Measurements from ENCODE around the gene TBK1.
"Not testable (repeated sequence)": the region's sequence is repeated elsewhere in the genome, so short reads cannot be mapped to it uniquely, and the experiment has no call there.

TBK1 gene

GRCh38 chr12:64497903-64498302 lies 46.0 kb downstream of the TBK1 start:
- DNase-seq = no peak

- no peak for DNase-seq
Measured at GRCh38 chr12:64500394-64500793, 48.5 kb downstream of the TBK1 start.

- no peak for DNase-seq
Measured at GRCh38 chr12:64501486-64501885, 49.6 kb downstream of the TBK1 start.

GRCh38 chr12:64506955-64507354 lies 55.0 kb downstream of the TBK1 start:
- DNase-seq = no peak

GRCh38 chr12:64510667-64511066 lies 58.7 kb downstream of the TBK1 start:
- DNase-seq = no peak

- no peak for DNase-seq
Measured at GRCh38 chr12:64518396-64518795, 66.5 kb downstream of the TBK1 start.

GRCh38 chr12:64521833-64522232 lies 69.9 kb downstream of the TBK1 start:
- DNase-seq = no peak

GRCh38 chr12:64522316-64522715 lies 70.4 kb downstream of the TBK1 start:
- no peak for DNase-seq

GRCh38 chr12:64522807-64523206 lies 70.9 kb downstream of the TBK1 start:
- no peak for DNase-seq

- not testable (repeated sequence) for DNase-seq
Measured at GRCh38 chr12:64523565-64524444, 71.9 kb downstream of the TBK1 start.

- DNase-seq = no peak
Measured at GRCh38 chr12:64525461-64526160, 73.7 kb downstream of the TBK1 start.

- no peak for DNase-seq
Measured at GRCh38 chr12:64526859-64527258, 74.9 kb downstream of the TBK1 start.

- DNase-seq = no peak
Measured at GRCh38 chr12:64528616-64529015, 76.7 kb downstream of the TBK1 start.

- DNase-seq = no peak
Measured at GRCh38 chr12:64530566-64530965, 78.6 kb downstream of the TBK1 start.

GRCh38 chr12:64531665-64532334 lies 79.9 kb downstream of the TBK1 start:
- DNase-seq = no peak

- no peak for DNase-seq
Measured at GRCh38 chr12:64532734-64533351, 80.9 kb downstream of the TBK1 start.

- no peak for DNase-seq
Measured at GRCh38 chr12:64534672-64535199, 82.8 kb downstream of the TBK1 start.

- no peak for DNase-seq
Measured at GRCh38 chr12:64538121-64538520, 86.2 kb downstream of the TBK1 start.

GRCh38 chr12:64542409-64543047 lies 90.6 kb downstream of the TBK1 start:
- not testable (repeated sequence) for DNase-seq

GRCh38 chr12:64544371-64545080 lies 92.6 kb downstream of the TBK1 start:
- no peak for DNase-seq

- DNase-seq = no peak
Measured at GRCh38 chr12:64545081-64545382, 93.1 kb downstream of the TBK1 start.

- no peak for DNase-seq
Measured at GRCh38 chr12:64549108-64549507, 97.2 kb downstream of the TBK1 start.
